Tibial nerve (tissue), 4 donors: ENCODE measurements around the gene CETN1.

Source experiments
- CTCF ChIP-seq, 5 experiments: fragments of 200-600 bp in 3 of 5; fragments of 450-650 bp in 2 of 5; sonication (generic) in 3 of 5; IDR thresholded peaks; one replicate each; pipeline ENCODE4 v1.5.1; 2016 to 2019; ENCODE audit warnings: antibody characterized with exemption in 5 of 5, mild to moderate bottlenecking in 3 of 5, moderate library complexity in 2 of 5
- EP300 ChIP-seq, 2 donors: sonication (generic); formaldehyde crosslinking; IDR thresholded peaks; one replicate each; pipeline ENCODE4 v1.6.1; 2017; ENCODE audit warnings: antibody characterized with exemption in 2 of 2, mild to moderate bottlenecking in 1 of 2

GRCh38 chr18:565562-566061 lies 14.6 kb upstream of the CETN1 start:
- TF ChIP-seq CTCF (IDR thresholded peaks at IDR 0.05) = no peak
- TF ChIP-seq EP300 (IDR thresholded peaks at IDR 0.05) = no peak
